Upper lobe of left lung (tissue), 6 donors: Measurements from ENCODE around the gene FHIT. TPM values are rescaled to one million over a fixed set of nuclear protein-coding genes. Genes with fewer than 3 reads are reported as not detected.

Source experiments
- ATAC-seq, 2 donors: fragments of 200-7000 bp; cut with Tn5 transposase; one replicate each; pipeline ENCODE4 v1.9.1; 2022; ENCODE audit warnings: mild to moderate bottlenecking in 2 of 2, moderate library complexity in 2 of 2; ENCODE audit not compliant: low FRiP score in 2 of 2
- DNase-seq, 2 donors: peaks; one replicate each; pipeline ENCODE4 v3.0.0-alpha.2; 2019 to 2020
- H3K27ac ChIP-seq, 4 donors: fragments of 200-600 bp; sonication (generic); one replicate each; pipeline ENCODE4 v1.5.1; 2016 to 2019
- H3K27me3 ChIP-seq, 4 donors: fragments of 200-600 bp; sonication (generic); one replicate each; pipeline ENCODE4 v1.5.1; 2017 to 2019
- H3K36me3 ChIP-seq, 4 donors: fragments of 200-600 bp; sonication (generic); one replicate each; pipeline ENCODE4 v1.5.1; 2016 to 2019
- H3K4me1 ChIP-seq, 4 donors: fragments of 200-600 bp; sonication (generic); one replicate each; pipeline ENCODE4 v1.5.1; 2018 to 2019
- H3K4me3 ChIP-seq, 4 donors: fragments of 200-600 bp; sonication (generic); one replicate each; pipeline ENCODE4 v1.5.1; 2017 to 2019; ENCODE audit warnings: mild to moderate bottlenecking in 2 of 4, moderate library complexity in 1 of 4
- H3K9me3 ChIP-seq, 4 donors: fragments of 200-600 bp; sonication (generic); one replicate each; pipeline ENCODE4 v1.5.1; 2018 to 2019
- EP300 ChIP-seq, 4 donors: sonication (generic); formaldehyde crosslinking; IDR thresholded peaks; one replicate each; pipeline ENCODE4 v1.5.1; 2017; ENCODE audit warnings: antibody characterized with exemption in 4 of 4, control low read depth in 2 of 4
- POLR2A ChIP-seq, 4 donors: fragments of 450-650 bp; IDR thresholded peaks; one replicate each; pipeline ENCODE4 v1.5.1; 2016 to 2017; ENCODE audit warnings: antibody characterized with exemption in 4 of 4, mild to moderate bottlenecking in 2 of 4
- POLR2AphosphoS5 ChIP-seq, 2 donors: sonication (generic); formaldehyde crosslinking; IDR thresholded peaks; one replicate each; pipeline ENCODE4 v1.5.1; 2017; ENCODE audit warnings: antibody characterized with exemption in 2 of 2
- WGBS, 2 donors: methylation state at CpG; one replicate each; pipeline ENCODE4 v1.1.5; 2017 to 2018; 5-methylcytosine and 5-hydroxymethylcytosine counted together
- total RNA-seq, 6 donors: library from RNA; depleted of rRNA in 4 of 6; stranded (reverse); fragments of >200 nt in 4 of 6; gene quantifications; one replicate each; pipeline versions ENCODE4 v1.1.0 to v1.2.1, GENCODE V29; 2016 to 2021
- TF ChIP-seq, protein P1 (sequence below), 6 experiments: fragments of 450-650 bp in 4 of 6; fragments of 200-600 bp in 2 of 6; sonication (generic) in 2 of 6; IDR thresholded peaks; one replicate each; pipeline ENCODE4 v1.5.1; 2016 to 2019; ENCODE audit warnings: antibody characterized with exemption in 6 of 6
- donor health status: DM: no; HTN: no; CAD: no; lungs with moderate emphysema.
- donor health status: DM: no; HTN: yes; CAD: no; lungs with severe emphysema.

FHIT gene
- total RNA-seq, 6 donors from 2014 or later, result 6.8 to 56.6 (median 11.1) TPM

DNA sequence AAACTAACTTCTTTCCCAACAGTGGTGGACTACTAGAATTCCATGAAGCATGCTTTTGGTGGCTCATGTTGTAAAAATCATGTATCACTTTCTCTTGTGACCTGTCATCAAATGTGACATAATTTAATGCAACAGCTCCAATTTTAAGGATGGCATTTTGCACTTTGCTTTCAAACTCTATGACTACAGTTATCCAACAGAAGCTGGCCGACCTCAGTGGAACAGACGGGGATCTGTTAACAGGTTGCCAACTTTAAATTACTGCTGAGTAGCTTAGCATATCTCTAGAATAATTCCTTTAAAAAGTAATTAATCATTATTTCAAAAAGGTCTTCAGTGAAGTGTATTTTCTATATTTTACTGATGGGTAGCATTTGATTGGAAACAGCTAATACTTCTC lies 907.4 kb downstream of the FHIT start:
- H3K27me3 ChIP-seq, result no peaks in the 10 kb centered on the region
- ATAC-seq, result no peak
- TF ChIP-seq EP300 (IDR thresholded peaks at IDR 0.05) (no peak), POLR2A (IDR thresholded peaks at IDR 0.05) (no peak), POLR2AphosphoS5 (IDR thresholded peaks at IDR 0.05) (no peak)
- TF ChIP-seq, protein P1, sequence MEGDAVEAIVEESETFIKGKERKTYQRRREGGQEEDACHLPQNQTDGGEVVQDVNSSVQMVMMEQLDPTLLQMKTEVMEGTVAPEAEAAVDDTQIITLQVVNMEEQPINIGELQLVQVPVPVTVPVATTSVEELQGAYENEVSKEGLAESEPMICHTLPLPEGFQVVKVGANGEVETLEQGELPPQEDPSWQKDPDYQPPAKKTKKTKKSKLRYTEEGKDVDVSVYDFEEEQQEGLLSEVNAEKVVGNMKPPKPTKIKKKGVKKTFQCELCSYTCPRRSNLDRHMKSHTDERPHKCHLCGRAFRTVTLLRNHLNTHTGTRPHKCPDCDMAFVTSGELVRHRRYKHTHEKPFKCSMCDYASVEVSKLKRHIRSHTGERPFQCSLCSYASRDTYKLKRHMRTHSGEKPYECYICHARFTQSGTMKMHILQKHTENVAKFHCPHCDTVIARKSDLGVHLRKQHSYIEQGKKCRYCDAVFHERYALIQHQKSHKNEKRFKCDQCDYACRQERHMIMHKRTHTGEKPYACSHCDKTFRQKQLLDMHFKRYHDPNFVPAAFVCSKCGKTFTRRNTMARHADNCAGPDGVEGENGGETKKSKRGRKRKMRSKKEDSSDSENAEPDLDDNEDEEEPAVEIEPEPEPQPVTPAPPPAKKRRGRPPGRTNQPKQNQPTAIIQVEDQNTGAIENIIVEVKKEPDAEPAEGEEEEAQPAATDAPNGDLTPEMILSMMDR (IDR thresholded peaks at IDR 0.05), result no peak
- H3K4me3 ChIP-seq, result no peak overlapping the region
- no peaks in the 10 kb centered on the region for H3K9me3 ChIP-seq
- H3K27ac ChIP-seq, result no peak overlapping the region
- H3K4me1 ChIP-seq, result no peaks in the 10 kb centered on the region
- 88 to 91% methylated on average over 2 of the region's 2 CpGs for WGBS, 2 donors
- no peak for DNase-seq
- H3K36me3 ChIP-seq, result no peaks in the 10 kb centered on the region

DNA sequence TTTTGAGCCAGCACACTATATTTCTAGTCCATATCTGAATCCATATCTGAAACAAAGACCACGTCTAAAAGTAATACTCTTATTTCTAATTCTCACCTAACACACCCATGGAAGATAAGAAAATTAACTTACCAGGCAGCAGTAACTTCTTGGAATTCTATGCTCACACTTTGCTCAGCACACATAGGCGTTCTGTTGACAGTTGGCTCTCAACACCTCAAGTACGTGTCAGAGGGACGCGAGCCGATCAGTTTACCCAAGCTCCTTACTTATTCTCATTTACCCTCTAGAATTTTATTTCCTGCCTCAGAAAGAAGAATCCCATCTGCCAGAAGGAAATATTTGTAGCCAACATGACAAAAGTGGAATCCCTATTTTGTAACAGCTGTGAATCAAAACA lies 911.9 kb downstream of the FHIT start:
- ATAC-seq (no peak), DNase-seq (no peak)
- WGBS, 2 donors, result 59 to 61% methylated on average over 6 of the region's 6 CpGs
- Histone ChIP-seq H3K36me3 (no peaks in the 10 kb centered on the region), H3K9me3 (no peaks in the 10 kb centered on the region), H3K4me1 (no peaks in the 10 kb centered on the region), H3K4me3 (no peak overlapping the region), H3K27me3 (no peaks in the 10 kb centered on the region), H3K27ac (no peak overlapping the region)
- TF ChIP-seq POLR2A (IDR thresholded peaks at IDR 0.05), result no peak
- no peak for TF ChIP-seq EP300 (IDR thresholded peaks at IDR 0.05)
- TF ChIP-seq, protein P1 (IDR thresholded peaks at IDR 0.05), result no peak
- TF ChIP-seq POLR2AphosphoS5 (IDR thresholded peaks at IDR 0.05), result no peak

DNA sequence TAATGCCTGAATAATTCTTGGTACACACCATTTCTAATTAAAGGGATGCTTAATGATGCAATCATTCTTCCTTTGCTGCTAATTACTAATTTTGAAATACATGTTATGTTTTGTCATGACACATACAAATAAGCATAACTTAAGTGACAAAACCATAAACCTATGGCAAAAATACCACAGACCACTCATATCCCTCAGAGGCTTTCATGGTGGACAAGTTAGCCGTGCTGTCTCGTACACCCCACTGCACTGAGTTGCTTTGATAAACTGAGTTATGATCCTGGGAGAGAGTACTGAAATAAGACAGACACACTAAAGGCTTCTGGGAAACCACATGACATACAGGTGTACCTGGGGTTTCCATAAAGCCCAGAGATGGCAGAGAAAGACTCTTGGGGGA lies 913.8 kb downstream of the FHIT start:
- ATAC-seq, result no peak
- no peak for TF ChIP-seq POLR2AphosphoS5 (IDR thresholded peaks at IDR 0.05)
- TF ChIP-seq, protein P1 (IDR thresholded peaks at IDR 0.05), result no peak
- TF ChIP-seq POLR2A (IDR thresholded peaks at IDR 0.05), result no peak
- TF ChIP-seq EP300 (IDR thresholded peaks at IDR 0.05), result no peak
- H3K27ac ChIP-seq, result no peak overlapping the region
- 89 to 98% methylated on average over 2 of the region's 2 CpGs for WGBS, 2 donors
- no peaks in the 10 kb centered on the region for H3K36me3 ChIP-seq
- no peaks in the 10 kb centered on the region for H3K27me3 ChIP-seq
- no peak overlapping the region for H3K4me3 ChIP-seq
- H3K9me3 ChIP-seq, result no peaks in the 10 kb centered on the region
- no peaks in the 10 kb centered on the region for H3K4me1 ChIP-seq
- no peak for DNase-seq

DNA sequence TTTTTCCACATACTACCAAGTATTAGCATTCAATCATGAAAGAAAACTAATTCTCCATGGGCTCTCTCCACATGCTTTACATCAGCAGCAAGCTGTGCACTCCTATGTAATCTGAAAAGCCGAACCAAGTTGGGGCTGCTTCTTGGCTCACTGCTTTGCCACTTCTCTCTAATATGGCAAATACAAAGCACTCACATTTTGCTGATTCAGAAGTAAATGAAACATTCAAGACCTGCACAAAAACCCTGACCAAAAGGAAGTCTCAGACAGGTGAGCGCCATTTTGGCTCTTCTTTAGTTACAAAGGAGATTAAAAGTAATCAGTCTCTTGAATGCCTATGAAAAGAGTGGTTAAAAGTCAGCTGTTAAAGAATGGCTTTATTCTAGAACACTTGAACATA lies 915.2 kb downstream of the FHIT start:
- no peak for TF ChIP-seq EP300 (IDR thresholded peaks at IDR 0.05)
- TF ChIP-seq POLR2A (IDR thresholded peaks at IDR 0.05), result no peak
- TF ChIP-seq, protein P1 (IDR thresholded peaks at IDR 0.05), result no peak
- no peak overlapping the region for H3K27ac ChIP-seq
- no peaks in the 10 kb centered on the region for H3K36me3 ChIP-seq
- WGBS, 2 donors, result 76 to 93% methylated on average over 2 of the region's 2 CpGs
- H3K9me3 ChIP-seq, result no peaks in the 10 kb centered on the region
- ATAC-seq (no peak), DNase-seq (no peak)
- no peak overlapping the region for H3K4me3 ChIP-seq
- no peaks in the 10 kb centered on the region for H3K27me3 ChIP-seq
- no peaks in the 10 kb centered on the region for H3K4me1 ChIP-seq

DNA sequence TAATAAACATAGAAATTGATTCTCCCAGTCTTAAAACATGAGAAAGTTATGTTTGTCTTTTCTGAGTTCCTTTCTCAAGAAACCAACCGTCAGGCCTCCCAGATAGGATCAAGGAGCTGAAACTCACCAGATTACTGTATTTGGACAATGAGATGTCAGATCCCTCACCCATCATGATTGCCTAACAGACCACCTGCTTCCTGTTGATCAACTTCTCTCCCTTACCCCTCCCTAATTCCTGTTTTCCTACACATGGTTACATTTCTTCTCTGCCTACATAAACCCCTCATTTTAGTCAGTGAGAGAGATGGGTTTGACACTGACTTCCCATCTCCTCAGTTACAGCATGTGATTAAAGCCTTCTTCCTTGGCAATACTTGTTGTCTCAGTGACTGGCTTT lies 917.5 kb downstream of the FHIT start:
- TF ChIP-seq EP300 (IDR thresholded peaks at IDR 0.05) (no peak), POLR2A (IDR thresholded peaks at IDR 0.05) (no peak), POLR2AphosphoS5 (IDR thresholded peaks at IDR 0.05) (no peak)
- TF ChIP-seq, protein P1 (IDR thresholded peaks at IDR 0.05), result no peak
- H3K36me3 ChIP-seq, result no peaks in the 10 kb centered on the region
- no peak overlapping the region for H3K4me3 ChIP-seq
- no peaks in the 10 kb centered on the region for H3K4me1 ChIP-seq
- ATAC-seq (no peak), DNase-seq (no peak)
- H3K27me3 ChIP-seq, result no peaks in the 10 kb centered on the region
- WGBS, 2 donors, result 25 to 38% methylated on average over 1 of the region's 1 CpG
- H3K27ac ChIP-seq, result no peak overlapping the region
- no peaks in the 10 kb centered on the region for H3K9me3 ChIP-seq
